GM18508 (cell line): ENCODE measurements around the gene DIPK1C.

Experiments
- ATAC-seq: cut with Tn5 transposase; IDR thresholded peaks from one replicate; pipeline ENCODE4 v1.9.1; 2021; ENCODE audit warnings: moderate number of reproducible peaks; ENCODE audit not compliant: insufficient read depth, unreplicated experiment

The DIPK1C gene

GRCh38 chr18:74395648-74396154 is 61.4 kb downstream of the DIPK1C start:
- no peak for ATAC-seq

- no peak for ATAC-seq
Observed at GRCh38 chr18:74395006-74395405, 62.1 kb downstream of the DIPK1C start.

GRCh38 chr18:74392323-74392722 is 64.8 kb downstream of the DIPK1C start:
- no peak for ATAC-seq

- no peak for ATAC-seq
Observed at GRCh38 chr18:74390900-74391299, 66.2 kb downstream of the DIPK1C start.

GRCh38 chr18:74389991-74390390 is 67.1 kb downstream of the DIPK1C start:
- no peak for ATAC-seq

GRCh38 chr18:74389171-74389927 is 67.8 kb downstream of the DIPK1C start:
- no peak for ATAC-seq

- no peak for ATAC-seq
Observed at GRCh38 chr18:74388227-74388626, 68.9 kb downstream of the DIPK1C start.

GRCh38 chr18:74387383-74387782 is 69.7 kb downstream of the DIPK1C start:
- no peak for ATAC-seq
